Spinal cord (tissue), 10 donors: ENCODE data around the gene SUCLA2. TPM values are rescaled to one million over a fixed set of nuclear protein-coding genes. Genes with fewer than 3 reads are reported as not detected.
"Not testable (repeated sequence)": the region's sequence is repeated elsewhere in the genome, so short reads cannot be mapped to it uniquely, and the experiment has no call there.

Experiments used
- DNase-seq, 6 donors: peaks; one replicate each; pipeline versions ENCODE4 v3.0.0 to v3.0.0-alpha.2; 2013 to 2015; ENCODE audit warnings: low spot score in 6 of 6, low read depth in 4 of 6
- H3K27ac ChIP-seq: one replicate; pipeline ENCODE4 v1.5.1; 2013; ENCODE audit warnings: low read depth, low read length, control low read depth
- H3K27me3 ChIP-seq: one replicate; pipeline ENCODE4 v1.6.1; 2013; ENCODE audit warnings: low read length; ENCODE audit not compliant: control insufficient read depth, insufficient read depth
- H3K36me3 ChIP-seq: one replicate; pipeline ENCODE4 v1.6.1; 2013; ENCODE audit warnings: low read length; ENCODE audit not compliant: control insufficient read depth, insufficient read depth
- H3K4me1 ChIP-seq: one replicate; pipeline ENCODE4 v1.6.1; 2013; ENCODE audit warnings: low read length; ENCODE audit not compliant: control insufficient read depth, insufficient read depth
- H3K4me3 ChIP-seq: one replicate; pipeline ENCODE4 v1.5.1; 2013; ENCODE audit warnings: low read depth, low read length, control low read depth
- H3K9me3 ChIP-seq: one replicate; pipeline ENCODE4 v1.6.1; 2013; ENCODE audit warnings: low read length; ENCODE audit not compliant: control insufficient read depth, insufficient read depth
- WGBS: methylation state at CpG from one replicate; pipeline ENCODE4 v1.1.5; 2013; ENCODE audit warnings: missing lambda C conversion rate; ENCODE audit not compliant: insufficient coverage; 5-methylcytosine and 5-hydroxymethylcytosine counted together
- polyA plus RNA-seq, 2 donors: library from polyadenylated mRNA; unstranded; fragments of 120-200 nt; gene quantifications; one replicate each; pipeline ENCODE4 v1.2.1, GENCODE V29; 2013; ENCODE audit not compliant: insufficient read length in 2 of 2
- total RNA-seq, 2 donors: library from RNA; depleted of rRNA in 1 of 2; stranded (reverse); fragments of 120-200 nt in 1 of 2; fragments of >200 nt in 1 of 2; gene quantifications; one replicate each; pipeline versions ENCODE4 v1.2.3 to v1.2.4, GENCODE V29; 2013 to 2014
- donor health status: healthy.

SUCLA2 gene
- total and polyA plus RNA-seq, 4 donors = 67.3 to 116 (median 98.7) TPM

GRCh38 chr13:48001999-48002398 is 926 bp upstream of the SUCLA2 start:
- H3K4me3 ChIP-seq = peak overlapping the region; percentile 99
- WGBS = 0% methylated on average over 1 of the region's 5 CpGs
- not testable (repeated sequence) for H3K9me3 ChIP-seq, H3K27ac ChIP-seq, H3K4me1 ChIP-seq, H3K36me3 ChIP-seq, H3K27me3 ChIP-seq
- DNase-seq = peak in 1 of 6 donors; percentile 14

- Histone ChIP-seq H3K27ac (peak overlapping the region; percentile 67), H3K36me3 (peaks cover 5% of the 10 kb centered on the region), H3K9me3 (no peaks in the 10 kb centered on the region), H3K27me3 (no peaks in the 10 kb centered on the region), H3K4me3 (peak overlapping the region; percentile 99), H3K4me1 (peaks cover 6% of the 10 kb centered on the region)
- WGBS = 0% methylated on average over 25 of the region's 25 CpGs
- peak in 2 of 6 donors; percentile 2 to 4 for DNase-seq
Measured at GRCh38 chr13:48000559-48001113, 437 bp downstream of the SUCLA2 start.

- Histone ChIP-seq H3K36me3 (peaks cover 5% of the 10 kb centered on the region), H3K4me3 (peak overlapping the region; percentile 99), H3K27ac (no peak overlapping the region), H3K9me3 (no peaks in the 10 kb centered on the region), H3K4me1 (peaks cover 6% of the 10 kb centered on the region), H3K27me3 (no peaks in the 10 kb centered on the region)
- DNase-seq = no peak
- 100% methylated on average over 1 of the region's 5 CpGs for WGBS
Measured at GRCh38 chr13:47999973-48000372, 1.1 kb downstream of the SUCLA2 start.

- peaks cover 12% of the 10 kb centered on the region for H3K36me3 ChIP-seq
- 60% methylated on average over 1 of the region's 2 CpGs for WGBS
Measured at GRCh38 chr13:47997384-47997783, 3.7 kb downstream of the SUCLA2 start.

GRCh38 chr13:47991859-47992258 is 9.2 kb downstream of the SUCLA2 start:
- Histone ChIP-seq H3K36me3 (peaks cover 15% of the 10 kb centered on the region), H3K27ac (no peak overlapping the region), H3K27me3 (no peaks in the 10 kb centered on the region), H3K9me3 (no peaks in the 10 kb centered on the region), H3K4me1 (no peaks in the 10 kb centered on the region), H3K4me3 (no peak overlapping the region)
- no CpG with 5 or more reads among the region's 4 CpGs for WGBS
- DNase-seq = no peak

More at GRCh38 chr13:47997384-47997783, 3.7 kb downstream of the SUCLA2 start:
- Histone ChIP-seq H3K4me3 (no peak overlapping the region), H3K4me1 (peaks cover 6% of the 10 kb centered on the region), H3K27ac (no peak overlapping the region), H3K9me3 (no peaks in the 10 kb centered on the region), H3K27me3 (no peaks in the 10 kb centered on the region)
- no peak for DNase-seq

- Histone ChIP-seq H3K4me3 (no peak overlapping the region), H3K27ac (no peak overlapping the region), H3K9me3 (no peaks in the 10 kb centered on the region), H3K4me1 (no peaks in the 10 kb centered on the region), H3K27me3 (no peaks in the 10 kb centered on the region), H3K36me3 (peaks cover 14% of the 10 kb centered on the region)
- WGBS = 90% methylated on average over 2 of the region's 2 CpGs
- DNase-seq = no peak
Measured at GRCh38 chr13:47990920-47991466, 10.1 kb downstream of the SUCLA2 start.

GRCh38 chr13:47990427-47990826 is 10.6 kb downstream of the SUCLA2 start:
- Histone ChIP-seq H3K4me1 (no peaks in the 10 kb centered on the region), H3K4me3 (no peak overlapping the region), H3K9me3 (no peaks in the 10 kb centered on the region), H3K36me3 (peaks cover 15% of the 10 kb centered on the region), H3K27me3 (no peaks in the 10 kb centered on the region), H3K27ac (no peak overlapping the region)
- no peak for DNase-seq
- no CpG with 5 or more reads among the region's 1 CpG for WGBS

GRCh38 chr13:47983070-47983469 is 18.0 kb downstream of the SUCLA2 start:
- Histone ChIP-seq H3K4me1 (no peaks in the 10 kb centered on the region), H3K36me3 (peaks cover 6% of the 10 kb centered on the region), H3K4me3 (no peak overlapping the region), H3K9me3 (peaks cover 1% of the 10 kb centered on the region), H3K27me3 (no peaks in the 10 kb centered on the region), H3K27ac (no peak overlapping the region)
- no CpG with 5 or more reads among the region's 2 CpGs for WGBS
- DNase-seq = no peak

- no peak for DNase-seq
- Histone ChIP-seq H3K27me3 (no peaks in the 10 kb centered on the region), H3K36me3 (peaks cover 12% of the 10 kb centered on the region), H3K27ac (no peak overlapping the region), H3K4me3 (no peak overlapping the region), H3K9me3 (peaks cover 4% of the 10 kb centered on the region), H3K4me1 (no peaks in the 10 kb centered on the region)
- WGBS = 100% methylated on average over 1 of the region's 1 CpG
Measured at GRCh38 chr13:47976325-47976724, 24.7 kb downstream of the SUCLA2 start.

- Histone ChIP-seq H3K36me3 (peaks cover 10% of the 10 kb centered on the region), H3K27ac (no peak overlapping the region)
- WGBS = no CpG with 5 or more reads among the region's 3 CpGs
Measured at GRCh38 chr13:47964863-47965262, 36.2 kb downstream of the SUCLA2 start.

More at GRCh38 chr13:47964863-47965262, 36.2 kb downstream of the SUCLA2 start:
- no peak for DNase-seq
- H3K4me1 ChIP-seq = no peaks in the 10 kb centered on the region
- H3K27me3 ChIP-seq = no peaks in the 10 kb centered on the region
- H3K9me3 ChIP-seq = peaks cover 2% of the 10 kb centered on the region
- no peak overlapping the region for H3K4me3 ChIP-seq
